ENCODE data around the gene VPS41. TPM values are rescaled to one million over a fixed set of nuclear protein-coding genes. Genes with fewer than 3 reads are reported as not detected.
A peak's percentile ranks its signal among the peaks of the same experiment; 100 is the strongest.

VPS41 gene
- total RNA-seq, 6 experiments from 2014 or later: 58.6 to 75.5 (median 64.4) TPM

DNA sequence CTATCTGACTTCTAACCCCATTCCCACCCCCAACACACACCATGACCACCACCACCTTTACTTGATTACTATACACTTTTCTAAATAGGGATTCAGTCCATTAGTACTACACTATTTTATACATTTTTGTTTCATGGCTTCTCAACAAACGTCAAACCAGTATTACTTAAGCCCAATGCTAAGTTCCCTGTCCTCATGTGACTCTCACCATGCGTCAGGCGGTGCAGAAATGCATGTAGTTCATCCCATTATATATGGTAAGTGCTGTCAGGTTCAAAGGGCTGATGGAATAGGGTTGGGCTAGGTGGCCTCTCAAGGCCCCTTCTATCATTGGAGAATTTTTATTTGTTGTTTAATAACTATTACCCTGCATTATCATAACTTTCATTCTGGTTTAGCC is 19.5 kb upstream of the VPS41 start:
- Mint-ChIP-seq H3K4me3 (no peak overlapping the region), H3K27me3 (ENCODE audit: insufficient read depth) (no peaks in the 10 kb centered on the region; the same call in 1 of the 2 replicates), H3K36me3 (ENCODE audit: low read depth) (no peaks in the 10 kb centered on the region), H3K9me3 (no peaks in the 10 kb centered on the region), H3K4me1 (ENCODE audit: low read depth) (peaks cover 16% of the 10 kb centered on the region), H3K27ac (no peak overlapping the region)
- TF ChIP-seq, protein P1, sequence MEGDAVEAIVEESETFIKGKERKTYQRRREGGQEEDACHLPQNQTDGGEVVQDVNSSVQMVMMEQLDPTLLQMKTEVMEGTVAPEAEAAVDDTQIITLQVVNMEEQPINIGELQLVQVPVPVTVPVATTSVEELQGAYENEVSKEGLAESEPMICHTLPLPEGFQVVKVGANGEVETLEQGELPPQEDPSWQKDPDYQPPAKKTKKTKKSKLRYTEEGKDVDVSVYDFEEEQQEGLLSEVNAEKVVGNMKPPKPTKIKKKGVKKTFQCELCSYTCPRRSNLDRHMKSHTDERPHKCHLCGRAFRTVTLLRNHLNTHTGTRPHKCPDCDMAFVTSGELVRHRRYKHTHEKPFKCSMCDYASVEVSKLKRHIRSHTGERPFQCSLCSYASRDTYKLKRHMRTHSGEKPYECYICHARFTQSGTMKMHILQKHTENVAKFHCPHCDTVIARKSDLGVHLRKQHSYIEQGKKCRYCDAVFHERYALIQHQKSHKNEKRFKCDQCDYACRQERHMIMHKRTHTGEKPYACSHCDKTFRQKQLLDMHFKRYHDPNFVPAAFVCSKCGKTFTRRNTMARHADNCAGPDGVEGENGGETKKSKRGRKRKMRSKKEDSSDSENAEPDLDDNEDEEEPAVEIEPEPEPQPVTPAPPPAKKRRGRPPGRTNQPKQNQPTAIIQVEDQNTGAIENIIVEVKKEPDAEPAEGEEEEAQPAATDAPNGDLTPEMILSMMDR (IDR thresholded peaks at IDR 0.05): no peak
- no peak for DNase-seq

DNA sequence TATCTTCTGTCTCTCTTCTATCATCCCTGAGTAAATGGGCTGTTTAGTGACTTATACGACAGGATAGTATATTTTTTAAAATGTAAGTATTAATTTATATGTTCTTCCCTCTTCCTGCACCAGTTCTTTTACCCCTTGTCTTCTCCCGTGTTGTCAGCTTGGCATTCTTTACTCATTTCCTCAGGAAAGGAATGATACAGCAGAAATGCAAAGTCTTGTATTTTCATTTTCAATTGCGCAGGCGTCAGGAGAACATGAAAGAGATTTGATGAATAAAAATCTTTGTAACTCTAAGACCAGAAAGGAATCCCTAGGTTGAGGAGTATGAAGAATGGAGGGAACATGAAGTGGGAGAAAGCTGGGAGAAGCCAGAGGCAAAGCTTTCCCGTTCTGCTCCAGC is 18.8 kb upstream of the VPS41 start:
- no peak overlapping the region for H3K4me3 Mint-ChIP-seq
- no peak overlapping the region for H3K27ac Mint-ChIP-seq
- H3K9me3 Mint-ChIP-seq: no peaks in the 10 kb centered on the region
- H3K27me3 Mint-ChIP-seq (ENCODE audit: insufficient read depth): no peaks in the 10 kb centered on the region; the same call in 1 of the 2 replicates
- no peaks in the 10 kb centered on the region for H3K36me3 Mint-ChIP-seq (ENCODE audit: low read depth)
- peaks cover 16% of the 10 kb centered on the region for H3K4me1 Mint-ChIP-seq (ENCODE audit: low read depth)
- TF ChIP-seq, protein P1 (IDR thresholded peaks at IDR 0.05): no peak
- DNase-seq: no peak

DNA sequence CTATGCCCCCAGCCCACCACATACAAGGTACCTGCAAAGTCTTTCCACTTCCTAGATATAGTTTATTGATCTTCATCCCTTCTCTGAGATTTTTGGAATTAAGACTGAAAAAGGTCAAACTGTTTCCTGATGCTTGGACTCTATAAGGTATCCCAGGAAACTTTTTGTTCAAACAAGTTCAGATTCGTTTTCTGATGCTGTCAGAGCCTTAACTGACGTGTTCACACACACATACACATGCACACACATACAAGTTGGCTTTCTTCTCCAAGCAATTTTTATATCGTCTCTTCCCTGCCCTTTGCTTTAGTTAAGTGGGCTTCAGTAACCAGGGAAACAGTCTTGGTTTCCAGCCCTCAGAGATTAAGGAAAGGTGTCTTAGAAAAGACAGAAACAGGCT is 11.7 kb upstream of the VPS41 start:
- no peaks in the 10 kb centered on the region for H3K9me3 Mint-ChIP-seq
- H3K27ac Mint-ChIP-seq: no peak overlapping the region
- H3K4me3 Mint-ChIP-seq: no peak overlapping the region
- H3K36me3 Mint-ChIP-seq (ENCODE audit: low read depth): no peaks in the 10 kb centered on the region
- TF ChIP-seq, protein P1 (IDR thresholded peaks at IDR 0.05): no peak
- DNase-seq: no peak
- H3K4me1 Mint-ChIP-seq (ENCODE audit: low read depth): no peaks in the 10 kb centered on the region
- H3K27me3 Mint-ChIP-seq (ENCODE audit: insufficient read depth): no peaks in the 10 kb centered on the region; the same call in 1 of the 2 replicates

GRCh38 chr7:38916396-38916795 is 7.4 kb upstream of the VPS41 start:
- Mint-ChIP-seq H3K4me1 (ENCODE audit: low read depth) (no peaks in the 10 kb centered on the region), H3K27ac (no peak overlapping the region), H3K36me3 (ENCODE audit: low read depth) (no peaks in the 10 kb centered on the region), H3K9me3 (no peaks in the 10 kb centered on the region), H3K4me3 (no peak overlapping the region), H3K27me3 (ENCODE audit: insufficient read depth) (peaks cover 4% of the 10 kb centered on the region)
- TF ChIP-seq, protein P1 (IDR thresholded peaks at IDR 0.05): no peak
- no peak for DNase-seq

DNA sequence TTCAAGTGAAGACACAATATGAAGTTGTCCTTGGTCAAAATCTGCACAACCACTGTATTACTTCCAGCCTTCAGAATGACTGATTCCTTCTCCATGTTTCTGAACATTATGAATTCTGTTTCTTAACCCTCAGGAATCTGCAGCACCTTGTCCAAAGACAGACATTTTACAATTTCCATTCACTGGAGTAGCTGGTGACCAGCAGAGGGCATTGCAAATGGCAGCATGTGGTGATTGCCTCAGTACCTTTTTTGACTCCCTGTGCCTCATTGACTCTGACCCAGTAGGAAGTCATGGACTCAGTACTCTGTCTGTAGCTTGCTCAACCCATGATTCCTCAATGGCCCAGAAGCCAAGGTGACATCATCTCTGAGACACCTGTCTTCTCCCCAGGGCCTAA is 879 bp upstream of the VPS41 start:
- Mint-ChIP-seq H3K27me3 (ENCODE audit: insufficient read depth) (peaks cover 9% of the 10 kb centered on the region), H3K36me3 (ENCODE audit: low read depth) (no peaks in the 10 kb centered on the region; the same call in 1 of the 2 replicates), H3K9me3 (no peaks in the 10 kb centered on the region), H3K4me3 (no peak overlapping the region), H3K27ac (no peak overlapping the region), H3K4me1 (ENCODE audit: low read depth) (peaks cover 11% of the 10 kb centered on the region)
- no peak for DNase-seq
- TF ChIP-seq, protein P1 (IDR thresholded peaks at IDR 0.05): peak; percentile 59

GRCh38 chr7:38907766-38908165 is 1.2 kb downstream of the VPS41 start:
- Mint-ChIP-seq H3K4me3 (peak overlapping the region; percentile 95), H3K4me1 (ENCODE audit: low read depth) (peaks cover 17% of the 10 kb centered on the region), H3K27me3 (ENCODE audit: insufficient read depth) (peaks cover 9% of the 10 kb centered on the region), H3K27ac (no peak overlapping the region), H3K9me3 (no peaks in the 10 kb centered on the region), H3K36me3 (ENCODE audit: low read depth) (no peaks in the 10 kb centered on the region; the same call in 1 of the 2 replicates)
- TF ChIP-seq, protein P1 (IDR thresholded peaks at IDR 0.05): no peak
- no peak for DNase-seq
